OCI-LY1 (cell line): Measurements from ENCODE around the gene RUNX1.

ENCODE experiments used
- H2AFZ ChIP-seq: fragments of 200-600 bp; sonication (generic), shearing (Covaris generic); 2 replicates; pipeline ENCODE4 v1.6.0; 2014; ENCODE audit warnings: antibody characterized with exemption, mild to moderate bottlenecking, low read length
- H3F3A ChIP-seq: fragments of 200-600 bp; sonication (generic), shearing (Covaris generic); 2 replicates; pipeline ENCODE4 v1.6.0; 2014; ENCODE audit warnings: mild to moderate bottlenecking, antibody characterized with exemption, low read length, moderate library complexity; ENCODE audit not compliant: insufficient read depth
- H3K27ac ChIP-seq: fragments of 200-600 bp; sonication (generic); 2 replicates; pipeline ENCODE4 v1.5.1; 2014; ENCODE audit warnings: low read length, mixed run types, mild to moderate bottlenecking, low read depth; ENCODE audit not compliant: poor library complexity, severe bottlenecking
- H3K27me3 ChIP-seq: fragments of 200-600 bp; sonication (generic); 2 replicates; pipeline ENCODE4 v1.6.0; 2014; ENCODE audit warnings: antibody characterized with exemption, mild to moderate bottlenecking, low read length, moderate library complexity; ENCODE audit not compliant: insufficient read depth
- H3K36me3 ChIP-seq: fragments of 200-600 bp; sonication (generic); 2 replicates; pipeline ENCODE4 v1.6.1; 2014; ENCODE audit warnings: mild to moderate bottlenecking, antibody characterized with exemption, low read length, moderate library complexity, mixed read lengths; ENCODE audit not compliant: insufficient read depth
- H3K4me1 ChIP-seq: fragments of 200-600 bp; sonication (generic); 2 replicates; pipeline ENCODE4 v1.5.1; 2014; ENCODE audit warnings: mild to moderate bottlenecking, low read length, moderate library complexity; ENCODE audit not compliant: insufficient read depth, severe bottlenecking
- H3K4me2 ChIP-seq: fragments of 200-600 bp; sonication (generic), shearing (Covaris generic); 2 replicates; pipeline ENCODE4 v1.6.1; 2014; ENCODE audit warnings: low read length
- H3K4me3 ChIP-seq: fragments of 200-600 bp; sonication (generic); 2 replicates; pipeline ENCODE4 v1.5.1; 2014; ENCODE audit warnings: low read length, low read depth, mild to moderate bottlenecking, mixed read lengths; ENCODE audit not compliant: poor library complexity, severe bottlenecking
- H3K79me2 ChIP-seq: fragments of 200-600 bp; shearing (Covaris generic); 2 replicates; pipeline ENCODE4 v1.6.1; 2016; ENCODE audit warnings: mixed run types, low read length, mixed read lengths; ENCODE audit not compliant: insufficient read depth
- H3K9ac ChIP-seq: fragments of 200-600 bp; sonication (generic), shearing (Covaris generic); 2 replicates; pipeline ENCODE4 v1.6.1; 2014; ENCODE audit warnings: mild to moderate bottlenecking, low read length, mixed read lengths
- H3K9me2 ChIP-seq: fragments of 200-600 bp; sonication (generic), shearing (Covaris generic); 2 replicates; pipeline ENCODE4 v1.6.1; 2014; ENCODE audit warnings: low read depth, mild to moderate bottlenecking, low read length, mixed read lengths
- H3K9me3 ChIP-seq: fragments of 200-600 bp; shearing (Covaris generic); 2 replicates; pipeline ENCODE4 v1.6.1; 2014; ENCODE audit warnings: low read length, mixed read lengths
- H4K20me1 ChIP-seq: fragments of 200-600 bp; sonication (generic), shearing (Covaris generic); 2 replicates; pipeline ENCODE4 v1.6.0; 2016; ENCODE audit warnings: mild to moderate bottlenecking, low read length; ENCODE audit not compliant: insufficient read depth
- EZH2 ChIP-seq: fragments of 200-600 bp; sonication (generic), shearing (Covaris generic); IDR thresholded peaks from 2 replicates; pipeline ENCODE4 v1.8.0; 2017; ENCODE audit warnings: borderline replicate concordance, mixed run types, mild to moderate bottlenecking, antibody characterized with exemption, low read length, moderate library complexity, mixed read lengths
- TF ChIP-seq, protein P1 (sequence below): fragments of 200-600 bp; sonication (generic), shearing (Covaris generic); IDR thresholded peaks from 2 replicates; pipeline ENCODE4 v1.5.1; 2017; ENCODE audit warnings: mild to moderate bottlenecking, antibody characterized with exemption, low read length, moderate library complexity, mixed read lengths

Gene RUNX1

DNA sequence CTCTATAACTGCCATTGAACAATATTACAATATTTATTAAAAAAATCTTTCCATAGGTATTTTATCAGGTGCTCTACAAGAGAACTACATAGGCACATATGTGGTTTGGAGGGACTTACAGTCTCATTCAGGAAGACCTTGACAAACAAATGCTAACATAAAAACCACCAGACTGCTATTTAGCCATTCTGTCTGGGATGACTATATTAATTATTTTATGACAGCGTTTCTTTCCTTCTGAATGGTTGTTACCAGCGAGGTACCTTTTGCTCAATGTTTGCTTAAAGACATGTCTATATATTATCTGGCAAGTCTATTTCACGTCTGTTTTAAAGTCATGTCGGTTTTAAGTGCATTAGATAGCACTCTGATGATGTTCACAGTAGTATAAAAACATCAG lies 69.7 kb downstream of the RUNX1 start:
- H3K4me2 ChIP-seq = no peak overlapping the region
- H3K79me2 ChIP-seq = 0 out of 2 replicates have a peak, but pooled peaks cover 4% of the 10 kb centered on the region
- no peaks in the 10 kb centered on the region for H3F3A ChIP-seq
- no peaks in the 10 kb centered on the region for H4K20me1 ChIP-seq
- H2AFZ ChIP-seq = no peak overlapping the region
- no peaks in the 10 kb centered on the region for H3K9me3 ChIP-seq
- H3K9ac ChIP-seq = no peak overlapping the region
- no peak overlapping the region for H3K4me3 ChIP-seq
- peaks cover 22% of the 10 kb centered on the region for H3K4me1 ChIP-seq
- no peaks in the 10 kb centered on the region for H3K27me3 ChIP-seq
- H3K9me2 ChIP-seq = no peaks in the 10 kb centered on the region
- TF ChIP-seq EZH2 = no peak
- TF ChIP-seq, protein P1, sequence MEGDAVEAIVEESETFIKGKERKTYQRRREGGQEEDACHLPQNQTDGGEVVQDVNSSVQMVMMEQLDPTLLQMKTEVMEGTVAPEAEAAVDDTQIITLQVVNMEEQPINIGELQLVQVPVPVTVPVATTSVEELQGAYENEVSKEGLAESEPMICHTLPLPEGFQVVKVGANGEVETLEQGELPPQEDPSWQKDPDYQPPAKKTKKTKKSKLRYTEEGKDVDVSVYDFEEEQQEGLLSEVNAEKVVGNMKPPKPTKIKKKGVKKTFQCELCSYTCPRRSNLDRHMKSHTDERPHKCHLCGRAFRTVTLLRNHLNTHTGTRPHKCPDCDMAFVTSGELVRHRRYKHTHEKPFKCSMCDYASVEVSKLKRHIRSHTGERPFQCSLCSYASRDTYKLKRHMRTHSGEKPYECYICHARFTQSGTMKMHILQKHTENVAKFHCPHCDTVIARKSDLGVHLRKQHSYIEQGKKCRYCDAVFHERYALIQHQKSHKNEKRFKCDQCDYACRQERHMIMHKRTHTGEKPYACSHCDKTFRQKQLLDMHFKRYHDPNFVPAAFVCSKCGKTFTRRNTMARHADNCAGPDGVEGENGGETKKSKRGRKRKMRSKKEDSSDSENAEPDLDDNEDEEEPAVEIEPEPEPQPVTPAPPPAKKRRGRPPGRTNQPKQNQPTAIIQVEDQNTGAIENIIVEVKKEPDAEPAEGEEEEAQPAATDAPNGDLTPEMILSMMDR = no peak
- peaks cover 9% of the 10 kb centered on the region; the same call in 1 of the 2 replicates for H3K36me3 ChIP-seq
- H3K27ac ChIP-seq = no peak overlapping the region

DNA sequence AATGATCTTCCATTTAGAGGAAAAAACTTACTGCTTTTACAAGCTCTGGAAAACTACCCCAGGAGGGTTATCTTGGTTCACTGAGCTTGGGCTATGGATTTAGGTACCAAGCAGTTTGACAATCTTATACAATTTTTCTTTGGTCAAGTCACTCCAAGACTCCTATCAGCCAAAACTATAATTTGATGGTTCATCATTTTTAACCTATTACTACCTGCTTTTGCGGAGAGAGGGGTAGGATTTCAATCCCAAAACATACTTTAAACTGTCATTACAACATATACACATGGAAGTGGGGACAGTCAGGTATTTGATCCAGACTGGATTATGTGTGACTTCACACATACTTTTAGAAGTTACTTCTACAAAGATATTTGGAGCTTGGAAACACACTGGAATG lies 71.8 kb downstream of the RUNX1 start:
- TF ChIP-seq EZH2 = no peak
- TF ChIP-seq, protein P1 = no peak
- Histone ChIP-seq H3K79me2 (peaks cover 18% of the 10 kb centered on the region; the same call in 1 of the 2 replicates), H3K4me3 (no peak overlapping the region), H3K27ac (no peak overlapping the region), H3K9me2 (no peaks in the 10 kb centered on the region), H4K20me1 (no peaks in the 10 kb centered on the region), H3K9me3 (no peaks in the 10 kb centered on the region), H3F3A (no peaks in the 10 kb centered on the region), H2AFZ (no peak overlapping the region), H3K9ac (no peak overlapping the region), H3K36me3 (peaks cover 4% of the 10 kb centered on the region; the same call in 1 of the 2 replicates), H3K4me2 (no peak overlapping the region), H3K27me3 (no peaks in the 10 kb centered on the region), H3K4me1 (peaks cover 33% of the 10 kb centered on the region)

- Histone ChIP-seq H3K27ac (peak overlapping the region; percentile 54), H2AFZ (no peak overlapping the region), H3K9ac (no peak overlapping the region), H4K20me1 (no peaks in the 10 kb centered on the region), H3K9me3 (no peaks in the 10 kb centered on the region), H3K4me1 (peaks cover 36% of the 10 kb centered on the region), H3K27me3 (no peaks in the 10 kb centered on the region), H3F3A (no peaks in the 10 kb centered on the region), H3K79me2 (peaks cover 14% of the 10 kb centered on the region; the same call in 1 of the 2 replicates), H3K9me2 (no peaks in the 10 kb centered on the region), H3K4me2 (peak overlapping the region; percentile 60), H3K4me3 (peak overlapping the region; percentile 15), H3K36me3 (peaks cover 4% of the 10 kb centered on the region; the same call in 1 of the 2 replicates)
- TF ChIP-seq, protein P1 = no peak
- TF ChIP-seq EZH2 = no peak
These were observed 74.7 kb downstream of the RUNX1 start for GRCh38 chr21:34974162-34974981.
